Stimulated activated CD4-positive, alpha-beta T cell treated with anti-CD3 and anti-CD28 coated beads, Interleukin-12 subunit alpha, Interleukin-12 subunit beta, amount 100 ng/mL, for 4 hours (primary cell): ENCODE results near the gene DTNB.
"Not testable (repeated sequence)": the region's sequence is repeated elsewhere in the genome, so short reads cannot be mapped to it uniquely, and the experiment has no call there.

Experiments
- DNase-seq: peaks from one replicate; pipeline ENCODE4 v3.0.0-alpha.2; 2020

Gene DTNB

DNA sequence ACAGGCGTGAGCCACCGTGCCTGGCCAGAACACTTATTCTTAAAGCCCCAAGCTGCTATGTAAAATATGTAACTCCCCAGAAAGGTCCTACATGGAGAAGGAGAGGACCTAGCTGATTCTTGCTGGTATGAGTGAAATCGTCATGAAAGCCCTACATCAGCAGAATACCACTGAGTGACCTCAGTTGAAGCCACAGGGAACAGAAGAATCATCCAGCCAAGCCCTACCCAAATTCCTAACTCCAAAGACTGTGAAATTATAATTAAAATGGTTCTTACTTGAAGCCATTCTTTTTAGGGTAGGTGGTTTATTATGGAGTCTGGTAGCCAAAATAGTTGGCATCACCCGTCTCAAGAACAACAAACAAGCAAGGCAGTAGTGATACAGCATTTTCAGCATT, 4.5 kb upstream of the DTNB start:
- no peak for DNase-seq

DNA sequence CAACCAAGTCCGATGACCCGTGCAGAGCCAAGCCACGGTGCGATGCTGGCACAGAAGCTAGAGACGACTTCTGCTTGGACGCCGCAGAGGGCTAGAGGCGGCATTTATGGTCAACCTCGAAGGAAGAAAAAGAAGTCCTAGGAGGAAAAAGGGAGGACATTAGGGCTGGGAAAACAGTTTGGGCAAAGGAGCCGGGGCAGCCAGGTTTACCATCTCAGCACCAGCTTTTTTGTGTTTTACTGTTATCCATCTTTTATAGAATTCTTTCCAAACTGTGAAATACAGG, 643 bp upstream of the DTNB start:
- DNase-seq = no peak

DNA sequence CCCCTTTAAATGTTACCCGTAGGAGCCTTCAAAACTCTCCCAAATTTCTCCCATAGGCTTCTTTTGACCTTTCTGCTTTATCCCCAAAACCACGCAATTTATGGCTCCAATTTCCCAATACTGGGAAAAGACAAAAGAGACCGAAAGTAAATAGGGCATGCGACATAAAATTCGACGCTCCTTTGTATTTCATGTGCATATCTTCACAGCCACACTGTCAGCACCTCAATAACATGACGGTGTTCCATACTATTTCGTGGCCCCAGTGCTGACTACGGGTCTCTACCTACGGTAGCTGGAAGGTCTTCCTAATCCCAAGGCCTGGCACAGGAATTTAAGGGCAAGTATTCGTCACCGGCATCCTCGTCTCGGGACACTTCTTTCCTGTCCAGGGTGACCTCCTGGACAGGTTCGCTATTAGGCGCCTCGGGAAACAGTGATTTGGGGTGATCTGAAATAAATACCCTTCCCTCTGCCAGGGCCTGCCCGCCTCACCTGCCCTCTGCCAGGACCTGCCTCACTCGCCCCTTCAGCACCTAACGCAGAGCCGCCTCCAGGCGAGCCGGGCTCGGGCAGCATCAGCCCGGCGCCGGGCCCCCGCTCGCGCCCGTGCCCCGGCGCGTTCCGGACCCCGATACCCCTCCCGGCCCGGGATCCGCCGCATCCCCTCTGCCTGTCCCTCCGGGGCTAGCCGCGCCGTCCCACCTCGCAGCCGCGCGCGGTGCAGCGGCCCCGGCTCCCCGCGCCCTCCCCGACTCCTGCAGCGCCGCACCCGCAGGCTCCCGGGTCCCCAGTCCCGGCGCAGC, 680 bp downstream of the DTNB start:
- peak; percentile 66 for DNase-seq

DNA sequence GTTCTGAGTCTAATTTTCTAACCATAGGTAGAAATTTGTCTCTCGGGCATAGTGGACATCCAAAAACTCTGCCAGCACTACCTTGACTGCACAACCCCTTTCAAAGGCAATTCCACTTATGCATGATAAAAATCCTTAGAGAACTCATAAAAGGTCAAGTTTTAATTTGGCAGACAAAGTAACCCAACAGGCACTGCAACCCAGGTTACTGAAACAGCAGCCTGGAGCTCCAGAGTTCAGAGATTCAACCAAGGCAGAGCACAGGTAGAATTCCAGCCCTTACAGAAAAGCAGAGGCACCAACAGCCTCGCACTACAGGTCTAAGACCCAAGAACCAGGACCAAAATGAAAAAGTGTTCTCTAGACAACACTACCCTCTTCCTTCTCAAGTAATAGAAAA, 1.8 kb downstream of the DTNB start:
- no peak for DNase-seq

DNA sequence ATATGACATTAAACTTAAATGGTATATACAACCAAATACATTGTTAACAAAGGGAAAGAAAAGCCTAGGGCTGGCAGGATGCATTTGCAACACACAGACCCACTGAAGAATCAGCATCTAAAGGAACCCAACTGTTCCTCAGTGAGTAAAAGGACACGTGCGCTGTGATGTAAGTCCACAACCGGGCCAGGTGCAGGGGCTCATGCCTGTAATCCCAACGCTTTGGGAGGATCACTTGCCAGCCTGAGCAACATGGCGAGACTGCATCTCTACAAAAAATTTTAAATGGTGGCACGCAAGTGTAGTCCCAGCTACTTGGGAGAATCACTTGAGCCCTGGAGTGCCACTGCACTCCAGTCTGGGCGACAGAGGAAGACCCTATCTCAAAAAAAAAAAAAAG, 3.9 kb downstream of the DTNB start:
- no peak for DNase-seq

DNA sequence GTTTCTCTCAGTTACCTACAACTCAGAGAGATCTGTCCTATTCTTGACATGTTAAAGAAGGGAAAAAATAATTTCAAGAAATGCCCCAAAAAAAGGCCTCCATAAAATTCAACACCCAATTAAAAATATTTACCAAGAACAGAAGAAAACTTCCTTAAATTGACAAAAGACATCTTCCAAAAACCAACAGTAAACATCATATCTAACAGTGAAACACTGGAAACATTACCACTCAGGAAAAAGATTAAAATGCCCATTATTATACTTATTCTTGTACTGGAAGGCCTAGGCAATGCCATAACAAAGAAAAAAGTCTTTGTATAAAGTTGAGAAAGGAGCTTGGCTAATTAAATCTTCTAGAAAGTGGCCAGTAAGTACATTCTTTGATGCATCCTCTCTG, 7.2 kb downstream of the DTNB start:
- DNase-seq = no peak

DNA sequence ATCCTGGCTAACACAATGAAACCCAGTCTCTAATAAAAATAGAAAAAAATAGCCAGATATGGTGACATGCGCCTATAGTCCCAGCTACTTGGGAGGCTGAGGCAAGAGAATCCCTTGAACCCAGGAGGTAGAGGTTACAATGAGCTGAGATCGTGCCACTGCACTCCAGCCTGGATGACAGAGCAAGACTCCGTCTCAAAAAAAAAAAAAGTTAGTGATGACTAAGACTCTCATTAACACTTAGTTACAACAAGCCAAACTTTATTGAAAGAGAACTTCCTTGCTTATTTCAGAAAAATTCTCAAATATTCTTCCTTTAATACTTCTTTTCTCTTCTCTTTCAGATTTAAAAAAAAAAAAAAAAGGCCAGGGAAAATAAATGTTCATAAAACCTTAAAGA, 7.9 kb downstream of the DTNB start:
- not testable (repeated sequence) for DNase-seq

DNA sequence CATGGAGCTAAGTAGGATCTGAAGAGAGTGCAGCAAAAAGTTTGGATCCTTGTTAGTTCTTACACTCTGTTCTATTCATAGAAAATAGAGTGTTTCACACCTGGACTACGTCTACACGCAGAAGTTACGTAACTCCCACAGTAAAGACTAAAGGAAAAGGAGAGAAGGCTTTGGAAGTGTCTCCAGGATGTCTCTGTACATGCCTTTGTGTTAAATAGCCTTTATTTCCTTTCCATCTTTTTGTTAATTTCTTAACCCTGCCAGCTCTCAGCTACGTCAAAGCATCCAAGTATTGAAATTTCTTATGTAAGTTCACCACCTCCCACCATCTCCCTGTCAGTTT, 8.4 kb downstream of the DTNB start:
- no peak for DNase-seq

DNA sequence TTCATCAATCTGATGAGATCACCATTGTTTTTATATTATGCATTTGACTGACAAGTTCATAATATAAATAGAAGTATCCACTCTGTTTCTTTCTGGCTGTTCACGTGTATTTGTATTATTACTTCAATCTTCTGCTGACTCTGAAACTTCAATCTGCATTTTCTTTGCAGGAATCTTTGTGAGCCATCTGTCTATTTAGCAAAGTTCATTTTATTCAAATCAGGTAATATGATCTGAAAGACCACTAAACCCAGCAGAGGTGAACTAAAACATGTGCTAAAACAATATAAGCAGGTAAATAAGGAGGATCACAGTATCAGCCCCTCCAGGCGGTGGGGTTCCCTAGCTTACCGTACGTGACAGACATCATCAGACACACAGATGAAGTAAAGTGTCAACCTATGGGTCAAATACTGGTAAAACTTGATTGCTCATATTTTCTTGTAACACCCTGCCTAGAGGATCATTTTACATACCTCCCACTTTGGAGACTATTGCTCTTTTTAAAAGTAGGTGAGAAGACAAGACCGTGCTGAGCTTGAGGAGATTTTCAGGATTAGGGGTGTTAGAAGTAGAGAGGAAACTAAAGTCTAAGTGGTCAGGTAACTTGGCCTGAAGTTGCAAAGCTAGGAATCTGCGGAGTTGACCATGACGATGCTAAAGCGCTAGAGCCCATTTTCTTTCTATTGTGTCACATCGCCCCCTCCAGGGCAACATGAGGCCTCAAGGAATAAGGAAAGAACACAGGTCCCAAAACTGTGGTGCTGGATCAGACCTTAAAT, 9.0 kb downstream of the DTNB start:
- no peak for DNase-seq

DNA sequence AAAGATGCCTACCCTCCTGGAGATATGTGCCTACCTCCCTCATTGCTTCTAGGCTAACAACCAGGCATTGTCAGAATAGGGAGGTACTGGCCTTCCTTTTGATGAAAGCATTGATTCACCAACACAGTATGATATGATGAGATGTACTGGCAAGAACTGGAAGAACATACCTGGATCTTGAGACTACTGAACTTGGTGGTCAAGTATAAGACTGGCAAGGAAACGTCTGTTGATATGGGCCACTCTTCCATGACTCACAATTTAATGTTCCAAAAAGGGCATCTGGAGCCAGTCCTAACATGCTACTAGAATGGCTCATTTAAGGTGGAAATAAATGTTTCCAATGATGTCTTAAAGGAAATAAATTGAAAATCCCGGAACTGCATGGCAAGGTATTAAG, 18.1 kb downstream of the DTNB start:
- DNase-seq = no peak

DNA sequence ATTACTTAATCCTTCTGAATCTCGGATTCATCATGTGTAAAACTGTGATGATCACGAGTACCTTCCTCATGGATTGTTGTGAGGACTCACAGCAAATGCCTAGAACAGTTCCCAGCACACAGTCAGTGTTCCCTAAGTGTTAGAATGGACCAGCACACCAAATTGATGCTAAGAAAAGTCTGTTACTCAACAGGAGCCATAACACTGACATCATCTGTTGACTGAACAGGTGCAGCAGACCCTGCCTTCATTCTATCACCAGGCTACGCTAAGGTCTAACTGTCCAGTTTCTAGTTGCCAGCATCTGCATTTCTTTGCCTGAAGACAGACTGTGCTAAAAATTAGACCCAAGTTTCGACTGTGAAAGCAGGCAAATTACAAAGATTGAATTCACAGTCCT, 18.6 kb downstream of the DTNB start:
- DNase-seq = no peak

DNA sequence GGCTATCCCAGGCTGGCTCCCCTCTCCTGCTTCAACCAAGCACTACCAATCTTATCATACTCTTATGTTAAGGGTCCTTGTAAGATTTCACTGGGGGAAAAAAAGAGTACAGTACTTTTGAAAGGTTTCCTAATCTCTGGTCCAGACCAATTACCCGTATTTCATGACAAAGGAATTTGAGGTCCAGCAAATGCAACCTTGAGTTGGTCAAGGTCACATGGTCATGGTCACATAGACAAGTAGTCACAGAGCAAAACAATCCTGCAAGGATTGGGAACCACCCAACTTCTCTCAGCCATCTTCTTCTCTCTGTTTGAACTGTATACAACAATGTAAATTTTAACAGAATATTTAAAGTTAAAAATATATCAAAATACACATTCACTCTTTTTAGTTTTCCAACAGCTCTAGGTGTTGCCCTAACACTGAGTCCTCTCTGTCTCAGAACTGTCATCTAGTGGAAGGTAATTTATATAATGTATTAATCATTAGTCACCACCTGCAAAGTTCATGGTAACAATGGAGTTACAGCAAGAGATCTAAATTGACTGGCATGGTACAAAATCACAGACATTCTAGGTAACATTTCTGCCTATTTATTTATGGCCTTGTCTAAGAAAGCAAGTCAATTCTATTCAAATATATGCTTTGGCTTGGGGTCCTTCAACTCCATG, 21.5 kb downstream of the DTNB start:
- no peak for DNase-seq

DNA sequence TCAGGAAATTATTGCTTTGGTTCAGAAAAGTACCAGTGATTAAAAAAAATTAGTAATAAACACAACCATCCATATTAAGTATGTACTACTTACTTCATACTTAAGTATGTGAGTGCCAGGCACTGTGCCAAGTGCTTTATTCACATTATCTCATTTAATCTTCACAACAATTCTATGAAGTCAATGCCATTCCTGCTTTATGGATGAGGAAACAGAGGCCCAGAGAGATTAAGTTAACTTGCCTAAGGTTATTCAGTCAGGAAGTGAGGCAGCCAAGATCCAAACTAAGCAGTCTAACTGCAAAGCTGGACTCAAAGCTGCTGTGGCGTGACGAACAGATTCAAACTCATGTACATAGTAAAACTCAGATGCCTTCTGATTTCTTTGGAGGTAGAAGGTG, 22.3 kb downstream of the DTNB start:
- no peak for DNase-seq

DNA sequence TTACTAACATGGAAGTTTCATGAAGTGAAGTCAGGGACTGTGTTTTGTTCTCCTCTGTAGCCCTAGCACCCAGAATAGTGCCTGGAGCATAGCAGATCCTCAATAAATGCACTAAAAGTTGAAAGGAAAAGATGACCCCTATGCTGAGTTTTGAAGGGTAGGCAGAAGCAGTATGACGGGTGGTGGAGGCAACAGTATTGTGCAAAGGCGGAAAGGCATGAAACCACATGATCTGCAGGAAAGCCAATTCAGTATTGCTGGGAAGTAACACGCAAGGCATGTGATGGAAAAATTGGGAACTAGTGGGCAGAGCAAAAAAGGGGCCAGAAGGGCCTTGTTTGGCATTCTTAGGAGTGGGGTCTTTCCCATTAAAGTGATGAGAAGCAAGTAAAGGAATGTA, 23.1 kb downstream of the DTNB start:
- no peak for DNase-seq

DNA sequence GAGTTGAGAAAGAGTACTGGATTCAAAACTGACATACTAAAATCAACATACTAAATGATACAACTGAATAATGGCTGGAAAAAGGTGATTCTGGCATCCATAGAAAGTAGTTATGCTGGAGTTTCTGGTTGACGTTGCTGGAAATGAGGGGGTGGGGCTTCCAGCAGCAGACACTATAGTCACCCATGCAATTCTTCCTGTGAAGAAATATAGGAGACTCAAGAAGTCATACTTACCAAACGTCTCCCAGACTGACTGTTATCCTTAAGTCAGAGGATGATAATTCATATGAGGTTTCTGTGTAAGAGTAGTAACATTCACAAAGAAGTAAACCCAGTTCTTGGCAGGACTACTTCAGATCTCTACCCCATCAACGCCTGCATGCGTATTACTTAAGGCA, 23.6 kb downstream of the DTNB start:
- DNase-seq = no peak

DNA sequence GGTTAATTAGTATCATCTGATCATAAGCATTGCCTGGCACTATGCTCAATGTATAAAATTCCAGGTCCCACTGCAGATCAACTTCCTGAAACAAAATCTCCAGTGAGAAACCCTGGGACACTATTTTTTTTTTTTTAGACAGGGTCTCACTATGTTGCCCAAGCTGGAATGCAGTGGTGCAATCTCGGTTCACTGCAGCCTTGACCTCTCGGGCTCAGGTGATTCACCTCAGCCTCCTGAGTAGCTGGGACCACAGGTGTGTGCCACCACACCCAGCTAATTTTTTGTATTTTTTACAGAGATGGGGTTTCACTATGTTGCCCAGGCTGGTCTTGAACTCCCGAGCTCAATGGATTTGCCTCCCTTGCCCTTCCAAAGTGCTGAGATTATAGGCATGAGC, 31.1 kb downstream of the DTNB start:
- no peak for DNase-seq

DNA sequence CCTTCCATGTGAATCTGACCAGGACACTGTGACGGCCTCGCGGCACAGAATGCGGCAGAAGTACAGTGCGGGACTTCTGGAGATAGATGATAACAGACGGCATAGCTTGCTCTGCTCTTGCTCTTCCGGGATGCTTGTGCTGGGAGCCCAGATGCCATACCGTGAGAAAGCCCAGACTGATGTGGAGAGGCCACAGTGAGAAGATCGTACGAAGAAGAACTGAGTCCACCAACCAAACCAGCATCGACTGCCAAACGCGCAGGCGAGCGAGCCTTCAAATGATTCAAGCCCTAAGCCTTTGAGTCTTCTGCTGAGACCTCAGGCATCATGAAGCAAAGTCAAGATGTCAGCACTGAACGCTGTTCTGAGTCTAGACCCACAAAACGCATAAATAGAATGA, 33.7 kb downstream of the DTNB start:
- no peak for DNase-seq

DNA sequence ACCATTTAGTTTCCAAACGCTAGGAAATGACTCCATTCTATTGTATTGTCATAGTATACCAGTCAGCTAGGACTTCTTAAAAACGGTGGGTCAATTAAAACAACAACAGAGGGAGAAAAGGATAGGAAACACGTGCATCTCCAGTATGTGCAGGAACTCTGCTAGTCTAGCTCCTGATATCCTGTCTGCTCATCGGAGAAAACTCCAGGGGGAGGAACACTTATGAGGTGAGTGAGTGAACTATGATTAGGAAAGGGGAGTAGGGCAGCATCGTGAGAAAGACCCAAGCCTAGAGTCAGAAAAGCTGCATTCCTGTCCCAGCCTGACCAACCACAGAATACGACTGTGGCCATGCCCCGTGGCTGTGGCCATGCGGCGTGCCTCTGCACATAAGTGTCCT, 34.2 kb downstream of the DTNB start:
- no peak for DNase-seq

DNA sequence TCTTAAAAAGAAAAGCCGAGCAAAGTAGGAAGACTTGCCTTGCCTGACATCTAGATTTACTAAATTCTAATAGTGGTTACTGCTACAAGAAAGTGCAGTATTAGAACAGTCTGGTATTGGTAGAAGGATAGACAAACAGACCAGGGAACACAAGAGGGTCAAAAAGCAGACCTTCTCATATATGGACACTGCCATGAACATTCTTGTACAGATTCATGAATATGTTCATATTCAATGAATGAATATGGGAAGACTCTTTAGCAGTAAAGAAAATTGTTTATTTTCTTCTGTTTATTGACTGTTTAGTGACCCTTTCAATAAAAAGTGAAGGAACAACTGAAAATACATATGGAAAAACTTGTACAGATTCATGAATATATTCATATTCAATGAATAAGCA, 37.6 kb downstream of the DTNB start:
- no peak for DNase-seq

DNA sequence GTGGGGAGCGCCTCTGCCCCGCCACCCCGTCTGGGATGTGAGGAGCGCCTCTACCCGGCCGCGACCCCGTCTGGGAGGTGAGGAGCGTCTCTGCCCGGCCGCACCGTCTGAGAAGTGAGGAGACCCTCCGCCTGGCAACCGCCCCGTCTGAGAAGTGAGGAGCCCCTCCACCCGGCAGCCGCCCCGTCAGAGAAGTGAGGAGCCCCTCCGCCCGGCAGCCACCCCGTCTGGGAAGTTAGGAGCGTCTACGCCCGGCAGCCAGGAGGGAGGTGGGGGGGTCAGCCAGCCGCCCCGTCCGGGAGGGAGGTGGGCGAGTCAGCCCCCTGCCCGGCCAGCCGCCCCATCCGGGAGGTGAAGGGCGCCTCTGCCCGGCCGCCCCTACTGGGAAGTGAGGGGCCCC, 39.6 kb downstream of the DTNB start:
- DNase-seq = not testable (repeated sequence)

DNA sequence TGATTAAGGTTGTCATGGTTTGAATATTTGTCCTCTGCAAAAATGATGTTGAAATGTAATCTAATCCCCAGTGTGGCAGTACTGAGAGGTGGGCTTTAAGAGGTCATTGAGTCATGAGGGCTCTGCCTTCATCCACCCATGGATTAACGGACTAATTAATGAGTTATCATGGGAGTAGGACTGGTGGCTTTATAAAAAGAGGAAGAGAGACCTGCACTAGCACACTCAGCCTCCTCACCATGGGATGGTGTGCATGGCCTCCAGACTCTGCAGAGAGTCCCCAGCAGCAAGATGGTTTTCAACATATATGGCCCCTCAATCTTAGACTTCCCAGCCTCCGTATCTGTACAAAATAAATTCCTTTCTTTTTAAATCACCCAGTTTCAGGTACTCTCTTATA, 41.0 kb downstream of the DTNB start:
- DNase-seq = no peak

DNA sequence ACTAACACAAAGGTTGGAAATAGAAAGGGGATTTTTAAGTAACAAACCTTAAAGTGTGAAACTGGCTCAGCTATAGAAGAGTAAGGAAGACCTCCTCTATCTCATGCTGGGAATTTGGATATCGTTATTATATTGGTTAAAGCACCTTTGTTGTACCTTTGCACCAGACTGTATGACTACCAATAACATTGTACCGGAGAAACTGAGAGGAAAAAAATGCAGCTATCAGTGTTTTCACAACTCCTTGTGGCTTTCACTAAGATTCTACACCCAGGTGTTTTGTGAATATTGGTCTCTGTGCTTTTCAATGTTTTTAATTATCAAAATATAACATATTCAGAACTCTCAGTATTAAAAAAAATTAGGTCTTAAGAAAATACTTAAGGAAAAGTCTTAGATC, 48.7 kb downstream of the DTNB start:
- no peak for DNase-seq

DNA sequence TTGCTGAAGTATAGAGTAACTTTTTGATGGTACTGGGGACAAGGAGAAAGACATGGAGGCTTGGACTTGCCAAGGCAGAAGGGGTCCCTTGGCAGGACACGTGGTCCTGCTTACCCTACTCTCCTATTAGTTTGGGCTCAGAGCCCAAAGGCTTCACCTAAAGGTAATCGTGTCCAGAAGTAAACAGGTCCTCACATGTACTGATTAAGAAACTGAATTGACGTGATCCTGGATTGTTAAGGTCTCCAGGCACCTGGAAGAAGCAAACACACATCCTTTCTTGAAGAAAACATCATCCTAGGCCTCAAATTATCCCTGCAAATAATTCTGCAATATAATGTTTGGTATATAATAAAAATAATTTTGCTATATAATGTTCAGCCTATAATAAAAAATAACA, 50.0 kb downstream of the DTNB start:
- DNase-seq = no peak

DNA sequence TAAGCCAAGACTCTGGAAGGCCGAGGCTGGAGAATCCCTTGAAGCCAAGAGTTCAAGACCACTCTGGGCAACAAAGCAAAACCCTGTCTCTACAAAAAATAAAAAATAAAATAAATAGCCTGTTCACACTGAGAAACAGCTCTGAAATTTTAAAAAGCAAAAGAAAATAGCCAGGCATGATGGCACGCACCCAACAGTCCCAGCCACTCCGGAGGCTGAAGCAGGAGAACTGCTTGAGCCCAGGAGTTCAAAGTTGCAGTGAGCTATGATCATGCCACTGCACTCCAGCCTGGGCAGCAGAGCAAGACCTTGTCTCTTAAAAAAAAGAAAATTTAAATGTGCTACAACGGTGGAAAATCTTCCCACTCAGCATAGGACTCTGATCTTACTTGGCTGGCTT, 52.7 kb downstream of the DTNB start:
- DNase-seq = no peak

DNA sequence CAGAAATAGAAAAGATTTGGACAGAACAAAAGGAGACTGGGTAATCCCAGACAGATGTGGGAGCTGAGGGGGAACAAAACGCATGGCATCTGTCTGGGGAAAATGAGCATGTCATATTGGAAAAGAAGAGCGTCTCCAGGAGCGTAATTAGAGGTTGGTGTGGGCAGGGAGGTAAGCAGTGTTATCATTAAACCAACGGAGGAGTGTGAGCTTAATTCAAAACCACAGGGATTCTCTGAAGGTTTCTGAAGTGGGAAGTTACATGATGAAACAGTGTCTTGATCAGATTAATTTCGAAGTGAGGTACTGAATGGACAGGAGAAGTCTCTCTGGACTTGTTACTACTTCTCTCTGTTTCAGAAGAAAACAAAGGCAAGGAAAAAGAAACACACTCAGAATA, 53.3 kb downstream of the DTNB start:
- no peak for DNase-seq
